HG03139 (cell line): ENCODE data around the gene PRSS27.
A peak's percentile ranks its signal among the peaks of the same experiment; 100 is the strongest.

Experiments
- ATAC-seq: cut with Tn5 transposase; IDR thresholded peaks from one replicate; pipeline ENCODE4 v1.9.1; 2021; ENCODE audit not compliant: unreplicated experiment

The PRSS27 gene

DNA sequence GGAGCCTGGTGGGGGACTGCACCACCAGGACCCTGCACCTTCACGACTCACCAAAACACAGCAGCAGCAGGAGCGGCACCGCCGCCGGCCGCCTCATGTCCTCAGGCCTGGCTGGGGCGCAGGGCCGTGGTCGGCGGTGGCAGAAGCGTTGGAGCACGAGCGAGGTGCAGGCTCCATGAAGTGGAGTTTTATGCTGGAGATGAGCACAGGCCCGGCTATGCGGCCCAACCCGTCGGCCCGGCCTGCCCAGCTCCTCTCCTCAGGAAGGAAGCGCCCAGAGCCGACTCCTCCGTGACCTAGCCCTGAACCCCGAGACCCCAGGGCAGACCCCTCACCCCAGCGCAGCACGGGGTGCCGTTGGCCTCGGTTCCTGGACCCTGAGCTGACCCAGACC, at the start of gene PRSS27:
PRSS27 (minus strand) TSS at position 161 of the 394 bp plus-strand sequence; CDS start at position 97, 64 bp downstream.
- ATAC-seq = no peak

GRCh38 chr16:2769675-2770056, 49.6 kb upstream of the PRSS27 start:
- no peak for ATAC-seq

DNA sequence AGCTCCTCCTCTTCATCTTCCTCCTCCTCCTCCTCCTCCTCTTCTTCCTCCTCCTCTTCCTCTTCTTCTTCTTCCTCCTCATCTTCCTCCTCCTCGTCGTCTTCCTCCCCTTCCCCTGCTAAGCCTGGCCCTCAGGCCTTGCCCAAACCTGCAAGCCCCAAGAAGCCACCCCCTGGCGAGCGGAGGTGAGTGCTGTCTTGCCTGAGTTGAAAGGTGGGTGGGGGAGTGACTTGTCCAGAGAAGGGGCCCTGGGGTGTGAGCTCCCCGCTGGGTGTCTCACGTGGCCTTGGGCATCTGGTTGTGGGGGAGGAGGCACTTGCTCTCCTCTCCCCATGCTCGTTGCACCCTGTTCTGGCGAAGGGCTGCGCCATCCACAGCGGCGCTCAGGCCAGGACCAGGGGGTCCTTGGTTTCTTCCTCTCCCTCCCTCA, 49.1 kb upstream of the PRSS27 start:
- no peak for ATAC-seq

DNA sequence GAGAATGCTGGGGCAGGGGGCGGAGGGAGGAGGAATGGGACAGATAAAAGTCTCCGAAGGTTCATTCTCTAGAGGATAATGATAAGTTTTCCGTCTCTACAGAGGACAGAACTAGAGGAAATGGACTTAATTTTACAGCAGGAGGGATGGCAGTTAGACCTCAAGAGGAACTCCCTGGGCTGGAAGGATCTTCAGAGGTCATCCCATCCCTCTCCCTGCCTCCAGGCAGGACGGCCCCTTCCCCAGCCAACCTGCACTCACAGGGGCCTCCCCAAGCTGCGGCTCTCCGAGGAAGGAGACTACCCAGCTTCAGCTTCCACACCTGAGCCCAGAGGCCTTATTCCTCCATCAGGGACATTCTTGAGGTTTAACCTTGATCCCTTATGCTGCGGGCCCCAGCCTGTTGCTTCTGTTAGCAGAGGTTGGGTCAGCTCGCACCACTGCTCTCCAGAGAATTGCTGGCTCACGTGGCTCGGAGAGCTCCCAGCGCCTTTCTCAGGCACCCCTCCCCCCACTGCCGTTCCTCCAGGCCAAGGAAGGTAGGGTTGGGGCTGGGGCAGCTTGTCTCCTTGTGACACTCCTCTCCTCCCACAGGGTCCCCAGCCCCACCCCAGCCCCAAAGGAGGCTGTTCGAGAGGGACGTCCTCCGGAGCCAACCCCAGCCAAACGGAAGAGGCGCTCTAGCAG, 48.5 kb upstream of the PRSS27 start:
- no peak for ATAC-seq

GRCh38 chr16:2767891-2768290, 47.9 kb upstream of the PRSS27 start:
- no peak for ATAC-seq

DNA sequence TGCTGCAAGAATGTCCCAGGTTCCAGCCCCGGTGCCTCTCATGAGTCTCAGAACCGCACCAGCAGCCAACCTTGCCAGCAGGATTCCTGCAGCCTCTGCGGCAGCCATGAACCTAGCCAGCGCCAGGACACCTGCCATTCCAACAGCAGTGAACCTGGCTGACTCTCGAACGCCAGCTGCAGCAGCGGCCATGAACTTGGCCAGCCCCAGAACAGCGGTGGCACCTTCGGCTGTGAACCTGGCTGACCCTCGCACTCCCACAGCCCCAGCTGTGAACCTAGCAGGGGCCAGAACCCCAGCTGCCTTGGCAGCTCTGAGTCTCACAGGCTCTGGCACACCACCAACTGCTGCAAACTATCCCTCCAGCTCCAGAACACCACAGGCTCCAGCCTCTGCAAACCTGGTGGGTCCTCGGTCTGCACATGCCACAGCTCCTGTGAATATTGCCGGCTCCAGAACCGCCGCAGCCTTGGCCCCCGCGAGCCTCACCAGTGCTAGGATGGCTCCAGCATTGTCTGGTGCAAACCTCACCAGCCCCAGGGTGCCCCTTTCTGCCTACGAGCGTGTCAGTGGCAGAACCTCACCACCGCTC, 47.2 kb upstream of the PRSS27 start:
- ATAC-seq = no peak

DNA sequence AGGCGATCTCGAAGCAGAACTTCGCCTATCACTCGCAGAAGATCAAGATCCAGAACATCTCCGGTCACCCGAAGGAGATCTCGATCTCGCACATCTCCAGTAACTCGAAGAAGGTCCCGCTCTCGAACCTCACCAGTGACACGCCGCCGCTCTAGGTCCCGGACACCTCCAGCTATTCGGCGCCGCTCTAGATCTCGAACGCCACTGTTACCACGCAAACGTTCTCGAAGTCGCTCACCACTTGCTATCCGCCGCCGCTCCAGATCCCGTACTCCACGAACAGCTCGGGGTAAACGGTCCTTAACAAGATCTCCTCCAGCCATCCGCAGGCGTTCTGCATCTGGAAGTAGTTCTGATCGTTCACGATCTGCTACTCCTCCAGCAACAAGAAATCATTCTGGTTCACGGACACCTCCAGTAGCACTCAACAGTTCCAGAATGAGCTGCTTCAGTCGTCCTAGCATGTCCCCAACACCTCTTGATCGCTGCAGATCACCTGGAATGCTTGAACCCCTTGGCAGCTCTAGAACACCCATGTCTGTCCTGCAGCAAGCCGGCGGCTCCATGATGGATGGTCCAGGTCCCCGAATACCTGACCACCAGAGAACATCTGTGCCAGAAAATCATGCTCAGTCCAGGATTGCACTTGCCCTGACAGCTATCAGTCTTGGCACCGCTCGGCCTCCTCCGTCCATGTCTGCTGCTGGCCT, 46.6 kb upstream of the PRSS27 start:
- ATAC-seq = no peak

DNA sequence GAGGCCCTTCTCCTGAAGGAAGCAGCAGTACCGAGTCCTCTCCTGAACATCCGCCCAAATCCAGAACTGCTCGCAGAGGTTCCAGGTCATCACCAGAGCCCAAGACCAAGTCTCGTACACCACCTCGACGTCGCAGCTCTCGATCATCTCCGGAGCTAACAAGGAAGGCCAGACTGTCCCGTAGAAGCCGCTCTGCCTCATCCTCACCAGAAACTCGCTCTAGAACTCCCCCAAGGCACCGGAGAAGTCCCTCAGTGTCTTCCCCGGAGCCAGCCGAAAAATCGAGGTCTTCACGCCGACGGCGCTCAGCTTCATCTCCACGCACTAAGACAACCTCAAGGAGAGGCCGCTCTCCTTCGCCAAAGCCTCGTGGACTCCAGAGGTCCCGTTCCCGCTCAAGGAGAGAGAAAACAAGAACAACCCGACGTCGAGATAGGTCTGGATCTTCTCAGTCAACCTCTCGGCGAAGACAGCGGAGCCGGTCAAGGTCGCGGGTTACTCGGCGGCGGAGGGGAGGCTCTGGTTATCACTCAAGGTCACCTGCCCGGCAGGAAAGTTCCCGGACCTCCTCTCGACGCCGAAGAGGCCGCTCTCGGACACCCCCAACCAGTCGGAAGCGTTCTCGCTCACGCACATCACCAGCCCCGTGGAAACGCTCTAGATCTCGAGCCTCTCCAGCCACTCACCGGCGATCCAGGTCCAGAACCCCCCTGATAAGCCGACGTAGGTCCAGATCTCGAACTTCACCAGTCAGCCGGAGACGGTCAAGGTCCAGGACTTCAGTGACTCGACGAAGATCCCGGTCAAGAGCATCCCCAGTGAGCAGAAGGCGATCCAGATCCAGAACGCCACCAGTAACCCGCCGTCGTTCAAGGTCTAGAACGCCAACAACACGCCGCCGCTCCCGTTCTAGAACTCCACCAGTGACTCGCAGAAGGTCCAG, 45.7 kb upstream of the PRSS27 start:
- no peak for ATAC-seq

DNA sequence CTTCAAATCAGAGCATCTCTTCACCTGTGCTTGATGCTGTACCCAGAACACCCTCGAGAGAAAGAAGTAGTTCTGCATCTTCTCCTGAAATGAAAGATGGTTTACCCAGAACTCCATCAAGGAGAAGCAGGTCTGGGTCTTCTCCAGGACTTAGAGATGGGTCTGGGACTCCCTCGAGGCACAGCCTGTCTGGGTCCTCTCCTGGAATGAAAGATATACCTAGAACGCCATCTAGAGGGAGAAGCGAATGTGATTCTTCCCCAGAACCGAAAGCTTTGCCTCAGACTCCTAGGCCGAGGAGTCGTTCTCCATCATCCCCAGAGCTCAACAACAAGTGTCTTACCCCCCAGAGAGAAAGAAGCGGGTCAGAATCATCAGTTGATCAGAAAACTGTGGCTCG, 44.7 kb upstream of the PRSS27 start:
- ATAC-seq = no peak

DNA sequence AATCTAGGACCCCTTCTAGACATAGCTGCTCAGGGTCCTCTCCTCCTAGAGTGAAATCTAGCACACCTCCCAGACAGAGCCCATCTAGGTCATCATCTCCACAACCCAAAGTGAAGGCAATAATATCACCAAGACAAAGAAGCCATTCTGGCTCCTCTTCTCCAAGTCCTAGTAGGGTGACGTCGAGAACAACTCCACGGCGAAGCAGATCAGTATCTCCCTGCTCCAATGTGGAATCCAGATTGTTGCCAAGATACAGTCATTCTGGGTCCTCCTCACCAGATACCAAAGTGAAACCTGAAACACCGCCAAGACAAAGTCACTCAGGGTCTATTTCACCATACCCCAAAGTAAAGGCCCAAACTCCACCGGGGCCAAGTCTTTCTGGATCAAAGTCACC, 43.1 kb upstream of the PRSS27 start:
- no peak for ATAC-seq

DNA sequence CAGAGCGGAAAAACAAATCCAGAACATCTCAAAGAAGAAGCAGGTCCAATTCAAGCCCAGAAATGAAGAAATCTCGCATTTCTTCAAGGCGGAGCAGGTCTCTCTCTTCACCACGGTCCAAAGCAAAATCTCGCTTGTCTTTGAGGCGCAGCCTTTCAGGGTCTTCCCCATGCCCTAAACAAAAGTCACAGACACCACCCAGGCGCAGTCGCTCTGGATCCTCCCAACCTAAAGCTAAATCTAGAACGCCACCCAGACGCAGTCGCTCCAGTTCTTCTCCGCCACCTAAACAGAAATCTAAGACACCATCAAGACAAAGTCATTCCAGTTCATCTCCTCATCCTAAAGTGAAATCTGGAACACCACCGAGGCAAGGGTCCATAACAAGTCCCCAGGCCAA, 42.7 kb upstream of the PRSS27 start:
- ATAC-seq = no peak

DNA sequence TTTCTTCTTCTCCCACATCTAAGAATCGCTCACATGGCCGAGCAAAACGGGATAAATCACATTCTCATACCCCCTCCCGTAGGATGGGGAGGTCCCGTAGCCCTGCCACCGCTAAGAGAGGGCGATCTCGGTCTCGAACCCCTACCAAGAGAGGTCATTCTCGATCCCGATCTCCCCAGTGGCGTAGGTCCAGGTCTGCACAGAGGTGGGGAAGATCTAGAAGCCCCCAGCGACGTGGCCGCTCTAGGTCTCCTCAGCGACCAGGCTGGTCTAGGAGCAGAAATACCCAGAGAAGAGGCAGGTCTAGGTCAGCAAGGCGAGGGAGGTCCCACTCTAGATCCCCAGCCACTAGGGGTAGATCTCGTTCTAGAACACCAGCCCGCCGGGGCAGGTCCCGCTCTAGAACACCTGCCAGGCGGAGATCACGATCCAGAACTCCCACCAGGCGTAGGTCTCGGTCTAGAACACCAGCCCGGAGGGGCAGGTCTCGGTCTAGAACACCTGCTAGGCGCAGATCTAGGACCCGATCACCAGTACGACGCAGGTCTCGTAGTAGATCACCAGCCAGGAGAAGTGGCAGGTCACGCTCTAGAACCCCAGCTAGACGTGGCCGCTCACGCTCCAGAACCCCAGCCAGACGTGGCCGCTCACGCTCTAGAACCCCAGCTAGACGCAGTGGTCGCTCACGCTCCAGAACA, 42.0 kb upstream of the PRSS27 start:
- no peak for ATAC-seq

- ATAC-seq = no peak
Measured at GRCh38 chr16:2761472-2761871, 41.4 kb upstream of the PRSS27 start.

GRCh38 chr16:2757344-2757743, 37.3 kb upstream of the PRSS27 start:
- ATAC-seq = no peak

DNA sequence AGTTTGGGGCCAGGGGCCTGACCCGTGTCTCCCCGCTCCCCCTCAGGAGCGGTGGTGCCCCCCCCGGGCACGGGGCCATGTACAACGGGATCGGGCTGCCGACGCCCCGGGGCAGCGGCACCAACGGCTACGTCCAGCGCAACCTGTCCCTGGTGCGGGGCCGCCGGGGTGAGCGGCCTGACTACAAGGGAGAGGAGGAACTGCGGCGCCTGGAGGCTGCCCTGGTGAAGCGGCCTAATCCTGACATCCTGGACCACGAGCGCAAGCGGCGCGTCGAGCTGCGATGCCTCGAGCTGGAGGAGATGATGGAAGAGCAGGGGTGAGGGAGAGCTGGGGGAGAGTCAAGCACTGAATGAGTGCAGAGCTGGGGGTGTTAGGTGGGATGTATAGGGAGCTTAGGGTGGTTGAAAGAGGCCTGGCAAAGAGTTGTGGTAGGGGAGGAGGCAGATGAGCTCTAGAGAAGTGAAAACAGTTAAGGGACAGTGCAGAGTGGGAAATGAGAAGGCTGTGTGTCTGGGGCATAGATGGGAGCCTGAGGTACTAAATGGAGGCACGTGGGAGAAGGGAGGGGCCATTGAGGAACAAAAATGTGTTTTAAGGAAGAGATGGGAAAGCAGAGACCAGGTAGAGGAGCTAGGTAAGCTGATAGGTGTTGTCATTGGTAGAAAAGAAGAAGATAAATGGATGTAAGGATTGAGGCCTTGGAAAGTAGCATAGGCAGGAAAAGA, 36.4 kb upstream of the PRSS27 start:
- ATAC-seq = no peak

DNA sequence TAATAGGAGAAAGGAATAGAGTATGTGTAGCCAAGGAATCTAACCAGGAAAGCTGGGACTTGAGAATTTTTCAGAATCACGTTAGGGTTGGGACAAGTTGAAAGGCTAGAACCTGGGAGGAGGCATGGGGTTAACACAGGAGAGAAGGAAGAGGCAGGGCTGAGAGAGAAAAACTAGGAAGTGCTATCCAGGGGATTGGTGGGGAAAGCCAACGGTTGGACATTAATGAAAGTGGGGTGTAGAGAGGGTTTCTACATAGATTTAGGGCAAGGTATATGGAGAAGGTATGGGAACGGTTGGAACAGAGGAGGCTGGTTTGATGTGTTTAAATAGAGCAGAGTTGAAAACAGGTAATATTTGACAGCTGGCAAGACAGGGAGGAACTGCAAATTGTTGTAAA, 35.1 kb upstream of the PRSS27 start:
- no peak for ATAC-seq

GRCh38 chr16:2753733-2754020, 33.7 kb upstream of the PRSS27 start:
- ATAC-seq = no peak

GRCh38 chr16:2752850-2753732, 33.1 kb upstream of the PRSS27 start:
- ATAC-seq = peak; percentile 26
